Transverse colon (tissue), 3 donors: ENCODE data around the gene ARMCX1.

Experiments used
- EP300 ChIP-seq: sonication (generic); formaldehyde crosslinking; IDR thresholded peaks from one replicate; pipeline ENCODE4 v1.6.1; 2017; ENCODE audit warnings: antibody characterized with exemption, low read depth
- TF ChIP-seq, protein P1 (sequence below), 5 experiments: fragments of 200-600 bp in 3 of 5; fragments of 450-650 bp in 2 of 5; sonication (generic) in 3 of 5; IDR thresholded peaks; 1 replicate in 2 of 5; 2 replicates in 3 of 5; pipeline ENCODE4 v1.5.1; 2016 to 2017; ENCODE audit warnings: antibody characterized with exemption in 5 of 5, inconsistent platforms in 3 of 5, mild to moderate bottlenecking in 2 of 5, moderate library complexity in 1 of 5

DNA sequence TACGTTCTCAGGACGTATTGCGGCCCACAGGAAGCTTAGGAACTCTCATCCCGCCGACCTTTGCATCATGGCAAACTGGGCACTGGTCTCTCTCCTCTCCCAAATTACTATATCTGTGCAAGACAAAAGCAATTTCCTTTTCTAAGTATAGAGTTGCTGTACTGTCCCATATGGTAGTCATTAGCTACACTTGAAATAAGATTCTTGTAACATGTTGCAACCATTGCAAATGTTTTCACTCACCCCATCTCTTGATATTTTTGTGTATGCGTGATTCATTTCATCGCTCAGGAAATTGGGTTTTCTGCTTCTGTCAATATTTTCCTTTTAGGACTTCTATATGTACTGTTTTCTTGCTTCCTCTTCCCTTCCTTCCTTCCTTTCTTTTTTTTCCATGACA is 51.7 kb downstream of the ARMCX1 start:
- TF ChIP-seq EP300 = no peak
- TF ChIP-seq, protein P1, sequence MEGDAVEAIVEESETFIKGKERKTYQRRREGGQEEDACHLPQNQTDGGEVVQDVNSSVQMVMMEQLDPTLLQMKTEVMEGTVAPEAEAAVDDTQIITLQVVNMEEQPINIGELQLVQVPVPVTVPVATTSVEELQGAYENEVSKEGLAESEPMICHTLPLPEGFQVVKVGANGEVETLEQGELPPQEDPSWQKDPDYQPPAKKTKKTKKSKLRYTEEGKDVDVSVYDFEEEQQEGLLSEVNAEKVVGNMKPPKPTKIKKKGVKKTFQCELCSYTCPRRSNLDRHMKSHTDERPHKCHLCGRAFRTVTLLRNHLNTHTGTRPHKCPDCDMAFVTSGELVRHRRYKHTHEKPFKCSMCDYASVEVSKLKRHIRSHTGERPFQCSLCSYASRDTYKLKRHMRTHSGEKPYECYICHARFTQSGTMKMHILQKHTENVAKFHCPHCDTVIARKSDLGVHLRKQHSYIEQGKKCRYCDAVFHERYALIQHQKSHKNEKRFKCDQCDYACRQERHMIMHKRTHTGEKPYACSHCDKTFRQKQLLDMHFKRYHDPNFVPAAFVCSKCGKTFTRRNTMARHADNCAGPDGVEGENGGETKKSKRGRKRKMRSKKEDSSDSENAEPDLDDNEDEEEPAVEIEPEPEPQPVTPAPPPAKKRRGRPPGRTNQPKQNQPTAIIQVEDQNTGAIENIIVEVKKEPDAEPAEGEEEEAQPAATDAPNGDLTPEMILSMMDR (IDR thresholded peaks at IDR 0.05) = no peak
